SU-DHL-6 (cell line): ENCODE data around the gene RCC1.
"Not testable (repeated sequence)": the region's sequence is repeated elsewhere in the genome, so short reads cannot be mapped to it uniquely, and the experiment has no call there.

Experiments
- H2AFZ ChIP-seq: fragments of 200-600 bp; sonication (generic); 2 replicates; pipeline ENCODE4 v1.6.1; 2014; ENCODE audit warnings: low read depth, mild to moderate bottlenecking, moderate library complexity, mixed read lengths, antibody characterized with exemption, low read length; ENCODE audit not compliant: severe bottlenecking
- H3F3A ChIP-seq: fragments of 200-600 bp; shearing (Covaris generic); 2 replicates; pipeline ENCODE4 v1.6.0; 2016; ENCODE audit warnings: antibody characterized with exemption, mild to moderate bottlenecking; ENCODE audit not compliant: insufficient read depth
- H3K27ac ChIP-seq: fragments of 200-600 bp; sonication (generic); 2 replicates; pipeline ENCODE4 v1.5.1; 2016; ENCODE audit warnings: low read depth, mild to moderate bottlenecking, low read length, moderate library complexity, mixed read lengths
- H3K27me3 ChIP-seq: fragments of 200-600 bp; sonication (generic), shearing (Covaris generic); 2 replicates; pipeline ENCODE4 v1.6.0; 2014; ENCODE audit warnings: mild to moderate bottlenecking, low read length
- H3K36me3 ChIP-seq: fragments of 200-600 bp; sonication (generic); 2 replicates; pipeline ENCODE4 v1.6.1; 2014; ENCODE audit warnings: mild to moderate bottlenecking, low read length, mixed read lengths
- H3K4me2 ChIP-seq: fragments of 300-600, 200-600 bp; shearing (Covaris generic), sonication (generic); 2 replicates; pipeline ENCODE4 v1.6.0; 2014; ENCODE audit warnings: low read length, low read depth, mild to moderate bottlenecking; ENCODE audit not compliant: poor library complexity, severe bottlenecking
- H3K4me3 ChIP-seq: fragments of 200-600 bp; sonication (generic); 2 replicates; pipeline ENCODE4 v1.5.1; 2014; ENCODE audit warnings: antibody characterized with exemption, low read length, mild to moderate bottlenecking, mixed read lengths; ENCODE audit not compliant: insufficient read depth, poor library complexity, severe bottlenecking
- H3K79me2 ChIP-seq: fragments of 200-600 bp; sonication (generic); 2 replicates; pipeline ENCODE4 v1.6.1; 2014; ENCODE audit warnings: mild to moderate bottlenecking, low read length, moderate library complexity; ENCODE audit not compliant: insufficient read depth
- H3K9ac ChIP-seq: fragments of 200-600 bp; sonication (generic); 2 replicates; pipeline ENCODE4 v1.7.0; 2014; ENCODE audit warnings: mild to moderate bottlenecking, low read length
- H3K9me2 ChIP-seq: fragments of 200-600 bp; sonication (generic); replicated peaks from 2 replicates; pipeline ENCODE4 v1.6.1; 2014; ENCODE audit warnings: low read length; ENCODE audit not compliant: insufficient read depth
- H3K9me3 ChIP-seq: fragments of 200-600 bp; sonication (generic); 2 replicates; pipeline ENCODE4 v1.6.1; 2014; ENCODE audit warnings: low read length, mixed read lengths; ENCODE audit not compliant: insufficient read depth
- H4K20me1 ChIP-seq: fragments of 200-600 bp; sonication (generic); 2 replicates; pipeline ENCODE4 v1.6.1; 2014; ENCODE audit warnings: low read depth, mild to moderate bottlenecking, antibody characterized with exemption, low read length, moderate library complexity, mixed read lengths
- EZH2phosphoT487 ChIP-seq: fragments of 200-600 bp; sonication (generic), shearing (Covaris generic); conservative IDR thresholded peaks from 2 replicates; pipeline ENCODE4 v1.6.1; 2018; ENCODE audit warnings: mild to moderate bottlenecking, antibody characterized with exemption, low read length, moderate library complexity, mixed read lengths
- TF ChIP-seq, protein P1 (sequence below): fragments of 200-600 bp; sonication (generic); IDR thresholded peaks from one replicate; pipeline ENCODE4 v1.5.1; 2017; ENCODE audit warnings: antibody characterized with exemption, mild to moderate bottlenecking, low read length, moderate library complexity; ENCODE audit not compliant: insufficient read depth, poor library complexity, severe bottlenecking

RCC1 gene

DNA sequence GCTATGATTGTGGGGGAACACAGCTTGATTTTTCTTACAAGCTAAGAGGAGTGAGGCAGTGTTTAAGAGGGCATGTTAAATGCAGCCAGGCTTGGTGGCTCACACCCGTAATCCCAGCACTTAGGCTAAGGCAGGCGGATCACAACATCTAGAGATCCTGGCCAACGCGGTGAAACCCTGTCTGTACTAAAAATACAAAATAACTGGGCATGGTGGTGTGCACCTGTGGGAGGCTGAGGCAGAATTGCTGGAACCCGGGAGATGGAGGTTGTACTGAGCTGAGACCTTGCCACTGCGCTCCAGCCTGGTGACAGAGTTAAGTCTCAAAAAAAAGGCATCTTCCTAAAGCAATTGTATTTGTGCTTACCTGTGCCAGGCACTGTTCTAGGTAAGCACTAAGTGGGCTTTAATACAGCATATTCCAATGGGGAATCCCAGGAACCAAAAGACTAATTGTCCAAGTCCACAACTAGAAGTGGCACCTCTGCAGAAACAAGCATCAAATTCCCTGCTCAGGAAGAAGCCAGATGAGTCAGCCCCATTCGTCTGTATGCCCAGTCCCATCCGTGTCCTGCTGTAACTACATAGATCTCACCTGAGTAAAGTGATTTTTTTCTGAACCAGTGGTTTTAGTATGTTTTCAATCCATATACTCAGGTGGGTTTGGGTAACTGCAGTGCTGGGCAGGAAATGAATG lies 4.6 kb downstream of the RCC1 start:
- Histone ChIP-seq H3K4me2 (peak overlapping the region; percentile 84), H3K36me3 (peaks cover 48% of the 10 kb centered on the region), H3K4me3 (no peak overlapping the region), H3F3A (peaks cover 95% of the 10 kb centered on the region), H2AFZ (no peak overlapping the region), H4K20me1 (no peaks in the 10 kb centered on the region), H3K79me2 (peaks cover 27% of the 10 kb centered on the region), H3K27ac (peak overlapping the region; percentile 96), H3K9ac (peak overlapping the region; percentile 89), H3K9me2 (no peaks in the 10 kb centered on the region), H3K27me3 (no peaks in the 10 kb centered on the region), H3K9me3 (no peaks in the 10 kb centered on the region)
- TF ChIP-seq, protein P1, sequence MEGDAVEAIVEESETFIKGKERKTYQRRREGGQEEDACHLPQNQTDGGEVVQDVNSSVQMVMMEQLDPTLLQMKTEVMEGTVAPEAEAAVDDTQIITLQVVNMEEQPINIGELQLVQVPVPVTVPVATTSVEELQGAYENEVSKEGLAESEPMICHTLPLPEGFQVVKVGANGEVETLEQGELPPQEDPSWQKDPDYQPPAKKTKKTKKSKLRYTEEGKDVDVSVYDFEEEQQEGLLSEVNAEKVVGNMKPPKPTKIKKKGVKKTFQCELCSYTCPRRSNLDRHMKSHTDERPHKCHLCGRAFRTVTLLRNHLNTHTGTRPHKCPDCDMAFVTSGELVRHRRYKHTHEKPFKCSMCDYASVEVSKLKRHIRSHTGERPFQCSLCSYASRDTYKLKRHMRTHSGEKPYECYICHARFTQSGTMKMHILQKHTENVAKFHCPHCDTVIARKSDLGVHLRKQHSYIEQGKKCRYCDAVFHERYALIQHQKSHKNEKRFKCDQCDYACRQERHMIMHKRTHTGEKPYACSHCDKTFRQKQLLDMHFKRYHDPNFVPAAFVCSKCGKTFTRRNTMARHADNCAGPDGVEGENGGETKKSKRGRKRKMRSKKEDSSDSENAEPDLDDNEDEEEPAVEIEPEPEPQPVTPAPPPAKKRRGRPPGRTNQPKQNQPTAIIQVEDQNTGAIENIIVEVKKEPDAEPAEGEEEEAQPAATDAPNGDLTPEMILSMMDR: no peak
- TF ChIP-seq EZH2phosphoT487: no peak

DNA sequence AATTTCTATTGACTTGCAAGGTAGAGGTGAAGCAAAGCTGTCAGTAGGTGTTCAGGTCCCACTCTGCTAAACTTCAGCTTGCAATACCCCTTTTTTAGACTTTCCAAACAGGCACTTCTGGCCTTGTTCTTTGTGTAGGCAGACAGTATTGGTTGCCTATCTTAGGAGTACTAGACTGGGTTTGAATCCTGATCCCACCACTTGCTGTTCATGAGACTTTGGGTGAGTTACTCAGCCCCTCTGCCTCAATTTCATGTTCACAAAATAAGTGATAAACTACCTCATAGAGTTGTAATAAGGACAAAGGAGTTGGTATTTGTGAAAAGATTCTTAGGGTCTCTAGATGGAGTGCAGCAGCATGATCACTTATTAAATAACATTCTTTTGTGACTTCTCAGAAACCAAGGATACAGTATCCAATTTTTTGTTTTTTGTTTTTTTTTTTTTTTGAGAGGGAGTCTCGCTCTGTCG lies 5.2 kb downstream of the RCC1 start:
- peak overlapping the region; percentile 84 for H3K4me2 ChIP-seq
- peaks cover 48% of the 10 kb centered on the region for H3K36me3 ChIP-seq
- no peak for TF ChIP-seq EZH2phosphoT487
- TF ChIP-seq, protein P1: no peak
- H3K27me3 ChIP-seq: no peaks in the 10 kb centered on the region
- peak overlapping the region; percentile 96 for H3K27ac ChIP-seq
- H3K9me2 ChIP-seq: no peaks in the 10 kb centered on the region
- peaks cover 25% of the 10 kb centered on the region for H3K79me2 ChIP-seq
- 0 out of 2 replicates have a peak overlapping the region, but pooled peaks have one; percentile 89 for H3K9ac ChIP-seq
- H4K20me1 ChIP-seq: no peaks in the 10 kb centered on the region
- peaks cover 97% of the 10 kb centered on the region for H3F3A ChIP-seq
- H3K4me3 ChIP-seq: no peak overlapping the region
- no peaks in the 10 kb centered on the region for H3K9me3 ChIP-seq
- H2AFZ ChIP-seq: no peak overlapping the region

DNA sequence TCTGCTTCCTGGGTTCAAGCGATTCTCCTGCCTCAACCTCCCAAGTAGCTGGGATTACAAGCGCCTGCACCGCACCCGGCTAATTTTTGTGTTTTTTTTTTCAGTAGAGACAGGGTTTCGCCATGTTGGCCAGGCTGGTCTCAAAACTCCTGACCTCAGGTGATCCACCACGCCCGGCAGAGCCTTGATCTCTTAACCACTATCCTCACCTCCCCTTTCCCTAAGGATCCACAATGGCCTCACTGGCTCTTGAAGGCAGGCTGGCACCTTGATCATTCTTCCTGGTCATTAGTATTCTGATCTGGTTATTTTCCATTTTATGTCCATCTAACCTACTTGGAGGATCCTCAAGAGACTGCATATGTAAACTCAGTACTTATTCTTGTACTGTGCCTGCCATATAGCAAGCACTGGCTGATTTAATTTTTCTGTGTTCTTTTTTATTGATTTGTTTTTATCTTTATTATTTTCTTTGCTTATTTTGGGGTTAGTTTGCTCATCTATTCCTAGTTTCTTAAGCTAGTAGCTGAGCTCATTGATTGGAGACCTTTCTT lies 6.3 kb downstream of the RCC1 start:
- Histone ChIP-seq H3K79me2 (peaks cover 14% of the 10 kb centered on the region), H2AFZ (no peak overlapping the region), H3K4me2 (peak overlapping the region; percentile 84), H3K27ac (peak overlapping the region; percentile 96), H3F3A (peaks cover 96% of the 10 kb centered on the region), H3K9ac (peak overlapping the region; percentile 21; the same call in 1 of the 2 replicates), H3K9me3 (no peaks in the 10 kb centered on the region), H3K27me3 (no peaks in the 10 kb centered on the region), H3K9me2 (no peaks in the 10 kb centered on the region), H3K36me3 (peaks cover 38% of the 10 kb centered on the region), H3K4me3 (no peak overlapping the region), H4K20me1 (no peaks in the 10 kb centered on the region)
- TF ChIP-seq EZH2phosphoT487: no peak
- TF ChIP-seq, protein P1: no peak

DNA sequence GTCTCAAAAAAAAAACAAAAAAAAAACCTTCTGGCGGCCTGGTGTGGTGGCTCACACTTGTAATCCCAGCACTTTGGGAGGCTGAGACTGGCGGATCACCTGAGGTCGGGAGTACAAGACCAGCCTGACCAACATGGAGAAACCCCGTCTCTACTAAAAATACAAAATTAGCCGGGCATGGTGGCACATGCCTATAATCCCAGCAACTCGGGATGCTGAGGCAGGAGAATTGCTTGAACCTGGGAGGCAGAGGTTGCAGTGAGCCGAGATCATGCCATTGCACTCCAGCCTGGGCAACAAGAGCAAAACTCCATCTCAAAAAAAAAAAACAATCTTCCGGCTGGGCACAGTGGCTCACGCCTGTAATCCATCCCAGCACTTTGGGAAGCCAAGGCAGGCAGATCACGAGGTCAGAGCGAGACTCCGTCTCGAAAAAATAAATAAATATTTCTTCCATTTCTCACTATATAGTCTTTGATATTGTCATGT lies 8.6 kb downstream of the RCC1 start:
- H3F3A ChIP-seq: peaks cover 81% of the 10 kb centered on the region
- peaks cover 15% of the 10 kb centered on the region for H3K36me3 ChIP-seq
- H3K4me2 ChIP-seq, H2AFZ ChIP-seq, H4K20me1 ChIP-seq, H3K9ac ChIP-seq, H3K27me3 ChIP-seq, H3K4me3 ChIP-seq, H3K9me3 ChIP-seq, H3K9me2 ChIP-seq: not testable (repeated sequence)
- H3K79me2 ChIP-seq: peaks cover 11% of the 10 kb centered on the region
- H3K27ac ChIP-seq: peak overlapping the region; percentile 51
